Stimulated activated CD8-positive, alpha-beta memory T cell treated with anti-CD3 and anti-CD28 coated beads, Interleukin-2, amount 100 ng/mL, for 1 hour (primary cell): ENCODE measurements around the gene UFD1.
"Not testable (repeated sequence)": the region's sequence is repeated elsewhere in the genome, so short reads cannot be mapped to it uniquely, and the experiment has no call there.

Source experiments
- DNase-seq, 2 donors: peaks; one replicate each; pipeline ENCODE4 v3.0.0-alpha.2; 2020; ENCODE audit warnings: low read depth in 2 of 2

The UFD1 gene

DNA sequence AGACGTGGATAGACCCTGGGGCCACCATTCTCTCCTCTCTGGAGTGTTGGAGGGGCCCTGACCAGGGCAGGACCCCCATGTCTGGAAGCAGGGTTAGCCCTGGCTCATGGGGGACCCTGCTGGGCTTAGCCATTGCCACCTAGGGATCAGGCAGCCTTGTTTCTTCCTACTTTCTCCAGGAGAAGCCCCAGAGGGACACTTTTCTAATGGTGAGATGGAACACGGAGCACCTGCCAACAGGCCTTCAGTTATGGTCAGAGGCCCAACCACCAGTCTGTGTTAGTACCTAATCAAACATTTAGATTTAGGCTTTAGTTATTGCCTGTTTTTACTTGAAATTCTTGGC is 29.6 kb downstream of the UFD1 start:
- DNase-seq, result no peak

DNA sequence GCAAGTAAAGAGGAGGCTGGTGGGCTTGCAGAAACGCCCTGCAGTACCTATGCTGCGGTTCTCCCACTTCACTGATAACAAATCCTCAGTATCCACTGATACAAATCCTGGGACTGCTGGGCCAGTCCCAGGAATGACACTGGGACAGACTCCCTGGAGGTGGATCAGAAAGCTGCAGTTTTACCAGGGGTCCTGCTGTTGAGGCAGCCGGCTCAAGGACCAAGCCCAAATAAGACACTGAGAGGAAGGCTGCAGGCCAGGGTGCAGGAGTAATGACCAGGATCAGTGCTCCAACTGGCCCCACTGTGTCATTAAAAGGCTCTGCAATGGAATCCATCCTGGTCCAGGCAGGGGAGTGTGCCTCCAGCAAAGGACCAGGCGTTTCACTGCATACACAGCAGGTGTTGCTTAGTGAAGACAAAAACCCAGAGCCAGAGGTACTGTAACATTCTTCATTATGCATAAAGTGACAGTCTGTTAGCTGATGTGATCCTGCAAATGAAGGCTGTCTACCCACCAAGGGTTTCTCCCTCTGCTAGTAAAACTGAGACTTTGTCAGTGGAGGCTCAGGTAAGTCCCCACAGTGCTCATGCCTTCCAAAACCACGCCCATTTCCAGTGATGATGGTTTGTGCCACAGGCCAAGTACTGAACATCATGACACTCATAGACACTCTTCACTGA is 30.1 kb downstream of the UFD1 start:
- no peak for DNase-seq

DNA sequence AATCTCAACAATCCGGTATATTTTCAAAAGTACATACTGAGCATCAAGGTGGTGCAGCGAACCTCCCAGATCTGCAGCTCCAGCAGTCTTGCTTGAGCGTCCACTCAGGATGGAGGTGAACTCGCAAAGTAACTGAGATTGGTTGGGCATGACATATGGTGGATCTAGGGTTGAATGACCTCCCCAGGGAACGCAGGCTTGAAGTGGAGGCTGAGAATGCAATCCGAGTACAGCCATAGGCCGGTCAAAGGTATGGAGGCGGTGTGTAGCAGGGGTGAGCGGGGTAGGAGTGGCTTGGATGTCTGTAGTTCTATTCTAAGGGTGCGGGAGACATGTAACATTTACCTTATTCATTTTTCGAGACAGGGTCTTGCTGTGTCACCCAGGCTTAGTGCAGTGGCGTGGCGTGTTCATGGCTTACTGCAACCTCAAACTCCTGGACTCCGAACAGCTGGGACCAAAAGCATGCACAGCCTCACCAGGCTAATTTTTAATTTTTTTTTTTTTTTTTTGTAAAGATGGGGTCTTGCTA is 30.9 kb downstream of the UFD1 start:
- no peak for DNase-seq

DNA sequence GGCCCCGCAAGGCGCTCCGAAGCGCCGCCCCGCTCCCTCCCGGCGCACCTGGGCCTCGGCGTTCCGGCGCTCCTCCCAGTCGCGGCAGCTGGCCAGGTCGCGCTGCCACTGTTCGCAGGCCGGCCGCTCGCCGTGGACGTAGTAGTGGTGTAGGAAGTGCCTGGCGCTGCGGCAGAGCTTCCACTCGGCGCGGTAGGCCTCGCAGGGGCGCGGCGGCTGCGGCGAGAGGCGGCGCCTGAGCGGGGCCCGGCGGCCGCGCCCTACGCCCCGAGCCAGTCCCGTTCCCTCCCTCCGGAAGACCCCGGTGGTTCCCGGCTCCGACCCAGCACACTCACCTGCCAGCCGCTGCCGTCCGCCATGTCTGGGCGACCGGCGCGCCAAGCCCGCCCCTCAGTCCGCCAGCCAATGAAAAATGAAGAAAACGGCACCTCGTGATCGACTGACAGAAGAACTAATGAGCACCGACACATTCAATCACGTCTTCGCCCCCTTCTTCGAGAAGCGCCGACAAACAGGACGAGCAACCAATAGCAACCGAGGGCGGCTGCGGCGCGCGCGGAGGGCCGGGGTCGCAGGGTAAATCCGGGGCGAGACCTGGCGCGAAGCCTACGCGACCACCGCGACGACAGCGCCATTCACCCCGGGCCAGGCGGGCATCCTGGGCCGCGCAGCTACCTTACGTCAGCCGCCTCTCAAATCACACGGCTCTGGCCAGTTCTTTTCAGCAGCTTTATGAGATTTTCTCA is 31.5 kb downstream of the UFD1 start, which contains the start of gene C22orf39:
TSS of gene C22orf39 (minus strand) at position 382 of the 746 bp plus-strand sequence. CDS start at position 359, 23 bp downstream.
- peak; percentile 68 to 70 for DNase-seq

DNA sequence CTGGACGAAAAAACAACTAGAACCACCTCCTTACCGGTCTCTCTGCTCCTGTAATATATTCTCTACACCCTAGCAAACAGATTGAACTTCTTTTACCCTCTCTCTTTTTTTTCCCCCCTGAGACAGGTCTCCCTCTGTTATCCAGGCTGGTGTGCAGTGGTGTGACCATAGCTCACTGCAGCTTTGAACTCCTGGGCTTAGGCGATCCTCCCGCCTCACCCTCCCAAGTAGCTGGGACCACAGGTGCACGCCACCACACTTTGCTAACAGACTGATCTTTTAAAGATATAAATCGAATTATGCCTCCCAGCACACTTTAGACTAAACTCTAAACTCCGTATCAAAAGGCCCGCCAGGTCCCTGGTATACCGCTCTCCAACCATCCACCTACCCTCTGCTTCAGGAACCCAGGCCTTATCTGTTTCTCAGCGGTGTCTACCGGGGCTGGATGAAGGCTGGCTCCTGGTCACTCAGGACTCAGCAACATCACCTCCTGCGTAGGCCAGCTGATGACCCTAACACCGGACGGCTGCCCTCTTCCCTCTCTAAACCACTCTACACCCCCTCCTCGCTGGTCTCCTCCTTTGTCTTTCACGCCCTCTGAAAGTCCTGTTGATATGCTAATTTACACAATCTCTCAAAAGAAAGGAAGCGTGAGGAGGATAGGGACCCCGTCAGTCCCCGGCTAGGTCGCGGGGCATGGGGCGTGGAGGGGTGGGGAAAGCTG is 32.2 kb downstream of the UFD1 start:
- DNase-seq, result no peak

DNA sequence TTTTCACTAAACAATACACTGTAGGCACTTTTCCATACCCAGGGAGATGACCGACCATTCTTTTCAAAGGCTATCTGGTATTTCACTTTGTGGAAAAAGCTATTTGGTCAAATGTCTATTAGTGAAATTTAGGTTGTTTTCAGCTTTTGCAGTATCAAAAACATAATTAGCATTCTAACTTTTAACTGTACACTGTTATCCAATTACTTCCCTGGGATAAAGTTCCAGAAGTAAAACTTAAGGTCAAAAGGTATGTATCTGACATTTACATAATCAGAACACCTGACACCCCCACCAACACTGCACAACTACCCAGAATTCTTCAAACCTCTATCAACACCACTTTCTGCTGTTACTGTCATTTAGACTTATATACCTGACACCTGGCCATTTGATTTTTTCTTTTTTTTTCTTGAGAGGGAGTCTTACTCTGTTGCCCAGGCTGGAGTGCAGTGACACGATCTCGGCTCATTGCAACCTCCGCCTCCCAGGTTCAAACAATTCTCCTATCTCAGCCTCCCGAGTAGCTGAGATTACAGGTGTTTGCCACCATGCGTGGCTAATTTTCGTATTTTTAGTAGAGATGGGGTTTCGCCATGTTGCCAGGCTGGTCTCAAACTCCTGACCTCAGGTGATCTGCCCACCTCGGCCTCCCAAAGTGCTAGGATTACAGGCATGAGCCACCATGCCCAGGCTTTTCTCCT is 33.6 kb downstream of the UFD1 start:
- DNase-seq, result not testable (repeated sequence)

DNA sequence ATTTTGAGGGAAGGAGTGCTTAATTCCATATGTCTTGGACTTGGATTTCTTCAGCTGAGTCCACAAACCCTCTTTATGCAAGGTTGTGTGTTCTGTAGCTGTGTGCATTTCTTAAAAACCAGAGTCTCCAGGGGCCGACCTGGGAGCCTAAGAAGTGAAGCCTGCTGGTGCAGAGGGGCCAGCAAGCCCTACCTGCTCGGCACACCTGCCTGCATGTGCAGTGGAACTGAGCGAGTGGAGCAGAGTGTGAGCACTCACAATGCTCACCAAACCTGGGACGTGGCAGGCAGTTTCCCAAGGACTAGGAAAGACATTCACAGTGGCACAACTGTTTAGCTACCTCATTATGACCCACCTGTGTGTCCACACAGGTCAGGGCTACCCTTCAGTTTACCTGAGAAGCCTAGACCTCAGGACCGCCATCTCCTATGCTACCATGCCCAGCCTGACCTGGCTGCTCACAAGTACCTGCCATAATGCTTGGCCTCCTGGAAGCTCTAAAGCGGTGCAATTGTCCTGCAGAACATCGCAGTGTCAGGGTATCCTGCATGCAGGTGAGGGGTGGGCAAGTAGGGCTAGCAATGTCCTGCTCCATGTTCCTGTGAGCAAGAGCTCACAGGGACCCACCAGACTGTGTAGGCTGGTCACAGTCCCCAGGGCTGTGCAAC is 35.3 kb downstream of the UFD1 start:
- DNase-seq, result no peak

DNA sequence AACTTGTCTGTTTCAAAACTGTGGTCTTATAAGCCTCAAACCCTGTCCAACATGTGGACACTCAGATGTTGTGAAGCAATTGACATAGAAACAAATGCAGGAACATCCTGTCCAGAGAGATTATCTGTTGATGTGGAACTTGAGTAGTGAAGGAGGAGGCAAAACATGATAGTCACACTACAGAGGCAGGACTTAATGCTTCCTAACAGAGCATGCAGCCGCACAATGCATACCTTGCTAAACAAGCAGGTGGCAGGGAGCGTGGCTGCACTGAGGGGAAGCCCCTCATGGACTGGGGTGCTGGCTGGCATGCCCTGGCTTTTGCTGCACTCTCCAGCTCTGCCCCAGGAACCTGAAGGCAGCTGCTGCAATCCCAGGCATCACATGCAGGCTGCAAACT is 36.8 kb downstream of the UFD1 start:
- no peak for DNase-seq

DNA sequence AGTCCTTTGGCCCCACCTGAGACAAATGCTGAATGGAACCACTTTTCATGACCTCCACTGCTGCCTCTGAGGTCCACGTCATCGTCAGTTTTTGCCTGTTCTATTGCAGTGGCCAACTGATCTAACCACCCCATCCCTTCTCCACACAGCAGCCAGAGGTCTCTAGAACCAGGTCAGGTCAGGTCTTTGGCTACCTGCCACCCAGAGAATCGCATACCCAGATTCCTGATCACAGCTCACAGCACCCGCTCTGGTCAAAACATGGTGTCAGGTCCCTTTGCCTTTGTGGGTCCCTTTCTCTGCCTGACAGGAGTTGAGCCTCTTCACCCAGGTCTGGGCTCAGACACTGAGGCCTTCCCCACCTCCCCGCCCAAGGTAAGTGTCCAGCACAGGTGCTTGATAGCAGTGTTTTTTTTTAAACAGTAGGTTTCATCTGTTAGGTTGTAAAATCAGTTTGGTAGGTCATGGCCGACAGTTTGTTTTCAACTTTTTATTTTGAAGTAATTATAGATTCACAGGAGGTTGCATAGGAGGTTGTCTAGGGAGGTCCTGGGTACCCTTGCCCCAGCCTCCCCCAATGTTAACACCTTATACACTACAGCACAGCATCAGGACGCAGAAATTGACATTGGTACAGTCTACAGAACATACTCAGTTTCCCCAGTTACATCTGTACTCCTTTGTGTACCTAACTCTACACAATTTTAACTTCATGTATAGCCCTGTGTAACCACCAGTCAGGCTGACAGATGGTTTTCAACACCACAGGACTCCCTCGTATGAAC is 38.4 kb downstream of the UFD1 start:
- no peak for DNase-seq

DNA sequence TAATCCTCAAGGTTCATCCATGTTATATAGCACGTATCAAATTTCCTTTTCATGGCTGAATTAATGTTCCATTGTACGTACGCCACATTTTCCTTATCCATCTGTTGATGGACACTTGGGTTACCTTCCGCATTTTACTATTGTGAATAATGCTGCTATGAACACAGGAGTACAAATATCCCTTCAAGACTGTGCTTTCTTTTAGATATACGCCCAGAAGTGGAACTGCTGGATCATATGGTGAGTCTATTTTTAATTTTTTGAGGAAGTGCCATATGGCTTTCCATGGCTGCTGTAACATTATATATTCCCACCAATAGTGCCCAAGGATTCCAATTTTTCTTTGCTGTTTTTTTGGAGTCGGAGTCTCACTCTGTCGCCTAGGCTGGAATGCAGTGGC is 40.7 kb downstream of the UFD1 start:
- DNase-seq, result no peak

DNA sequence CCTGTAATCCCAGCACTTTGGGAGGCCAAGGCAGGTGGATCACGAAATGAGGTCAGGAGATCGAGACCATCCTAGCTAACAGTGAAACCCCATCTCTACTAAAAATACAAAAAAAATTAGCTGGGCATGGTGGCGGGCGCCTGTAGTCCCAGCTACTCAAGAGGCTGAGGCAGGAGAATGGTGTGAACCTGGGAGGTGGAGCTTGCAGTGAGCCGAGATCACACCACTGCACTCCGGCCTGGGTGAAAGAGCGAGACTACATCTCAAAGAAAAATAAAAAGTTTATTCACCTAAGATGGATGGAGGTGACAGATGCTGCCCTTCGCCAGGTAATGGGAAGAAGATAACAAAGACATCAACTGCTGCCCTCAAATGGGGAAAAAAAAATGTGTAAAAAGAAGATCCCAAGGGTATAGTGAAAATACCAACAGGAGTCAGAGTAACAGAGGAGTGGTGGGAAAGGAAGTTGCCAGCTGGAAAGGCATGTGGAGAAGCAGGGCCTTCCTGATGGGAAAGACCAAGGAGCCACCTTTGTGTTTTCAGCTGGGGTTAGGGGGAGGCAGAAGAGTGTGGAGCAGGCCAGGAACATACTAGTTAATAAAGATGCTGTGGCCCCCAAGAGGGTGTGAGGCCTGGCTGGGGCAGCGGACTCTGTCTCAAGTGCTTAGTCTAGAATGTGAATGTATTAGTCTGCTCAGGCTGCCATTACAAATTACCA is 42.4 kb downstream of the UFD1 start:
- DNase-seq, result not testable (repeated sequence)

DNA sequence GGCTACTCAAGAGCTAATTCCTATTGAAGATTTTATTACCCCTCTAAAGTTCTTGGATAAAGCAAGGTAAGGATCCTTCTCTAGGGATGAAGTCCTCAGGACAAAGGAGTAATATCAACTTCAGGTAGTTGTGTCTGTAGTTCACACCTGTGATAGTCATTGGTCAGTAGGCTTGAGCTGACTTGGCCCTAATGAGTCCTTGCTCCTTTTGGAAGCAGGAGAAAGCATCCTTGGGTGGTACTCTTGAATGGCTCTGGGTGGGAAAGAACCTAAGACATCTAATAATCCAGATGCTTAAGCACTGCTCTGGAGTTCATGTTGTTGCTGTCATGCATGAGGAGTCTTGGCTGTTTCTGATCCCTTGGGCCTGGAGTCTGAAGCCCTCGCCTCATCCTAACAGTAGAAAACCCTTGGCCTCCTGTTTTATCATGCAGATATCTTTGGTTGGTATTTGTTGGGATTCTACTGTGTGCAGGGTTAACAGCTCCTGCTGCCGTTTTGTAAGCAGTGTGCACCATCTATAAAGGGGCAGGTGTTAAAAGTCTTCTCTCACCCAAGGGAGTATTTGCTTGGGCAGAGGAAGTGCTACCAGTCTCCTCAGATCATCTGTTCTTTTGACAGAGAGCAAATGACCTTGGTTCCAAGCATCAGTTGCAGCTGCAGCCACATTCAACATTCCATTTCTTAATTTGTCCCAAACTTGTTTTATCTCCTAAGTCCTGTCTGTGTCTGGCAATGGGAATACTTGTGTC is 44.0 kb downstream of the UFD1 start:
- no peak for DNase-seq

DNA sequence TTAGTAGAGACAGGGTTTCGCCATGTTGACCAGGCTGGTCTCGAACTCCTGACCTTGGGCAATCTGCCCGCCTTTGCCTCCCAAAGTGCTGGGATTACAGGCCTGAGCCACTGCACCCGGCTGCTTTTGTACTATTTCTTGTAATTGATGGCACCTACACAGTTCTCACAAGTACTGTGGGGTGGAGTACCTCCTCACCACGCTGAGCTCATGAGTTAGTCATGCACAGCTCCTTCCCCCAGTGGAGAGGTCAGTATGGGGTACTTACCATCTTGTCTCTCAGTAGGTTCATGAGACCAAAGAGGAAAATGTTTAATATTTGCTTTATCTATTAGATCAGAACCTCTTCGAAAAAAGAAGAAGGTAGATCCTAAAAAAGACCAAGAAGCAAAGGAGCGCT is 44.6 kb downstream of the UFD1 start:
- no peak for DNase-seq

DNA sequence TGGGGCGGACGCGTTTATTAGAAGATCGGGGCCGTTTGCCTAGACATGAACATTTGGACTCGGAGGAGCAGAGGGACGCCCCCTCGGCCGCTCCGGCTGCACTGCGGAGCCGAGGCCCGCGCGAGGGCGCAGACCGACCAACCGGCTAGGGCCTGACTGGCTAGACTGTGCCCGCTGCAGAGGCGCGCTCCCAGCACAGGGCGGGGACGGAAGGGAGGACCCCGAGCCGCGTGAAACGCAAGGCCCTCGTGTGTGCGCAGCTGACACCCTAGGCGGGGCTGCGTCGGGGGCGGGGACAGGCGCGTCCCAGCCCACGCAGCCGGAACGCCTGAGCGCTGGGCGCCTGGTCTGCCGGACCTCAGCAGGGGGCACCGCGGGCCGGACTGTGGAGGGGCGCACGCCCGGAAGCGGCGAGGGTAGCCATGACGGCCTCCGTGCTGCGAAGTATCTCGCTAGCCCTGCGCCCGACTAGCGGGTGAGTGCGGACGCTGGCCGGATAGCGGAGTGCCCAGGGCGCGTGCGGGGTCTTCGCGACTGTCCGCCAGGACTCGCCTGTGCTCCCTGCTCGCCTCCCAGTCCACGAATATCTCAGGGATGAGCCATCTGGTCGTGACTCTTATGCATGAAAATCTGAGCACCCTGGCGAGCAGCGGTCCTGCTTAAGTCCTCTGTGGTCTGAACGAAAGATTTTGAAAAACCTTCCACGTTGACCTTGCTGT is 46.7 kb downstream of the UFD1 start, which contains the start of gene MRPL40:
TSS of gene MRPL40 (plus strand) at position 413 of the 719 bp plus-strand sequence. CDS start at position 423, 10 bp downstream.
- DNase-seq, result peak; percentile 69 to 79

DNA sequence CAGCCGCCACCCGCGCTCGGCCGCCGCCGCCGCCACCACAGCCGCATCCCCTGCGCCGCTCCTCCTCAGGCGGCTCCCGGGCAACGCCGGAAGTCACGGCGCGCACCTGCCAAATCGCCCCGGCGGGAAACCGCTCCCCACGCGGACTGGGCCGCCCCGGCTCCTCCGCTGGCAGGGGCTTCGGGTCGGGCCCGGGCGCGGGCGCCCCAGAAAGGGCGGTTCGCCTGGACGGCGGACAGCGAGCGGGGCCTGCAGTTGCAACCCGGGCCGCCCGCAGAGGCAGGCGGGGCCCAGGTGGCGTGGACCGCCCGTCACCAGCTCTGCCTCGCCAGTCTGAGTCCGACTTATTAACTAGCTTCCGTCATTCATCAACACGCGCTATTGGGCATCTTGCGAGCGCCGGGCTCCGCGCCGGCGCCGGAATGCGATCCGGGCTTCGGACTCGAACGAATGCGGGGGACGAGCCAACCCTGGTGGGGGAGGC is 47.3 kb downstream of the UFD1 start, which contains the start of gene HIRA:
TSS of gene HIRA (minus strand) at position 85 of the 484 bp plus-strand sequence. CDS start 257 bp downstream, outside the sequence.
- DNase-seq, result peak; percentile 71 to 75

DNA sequence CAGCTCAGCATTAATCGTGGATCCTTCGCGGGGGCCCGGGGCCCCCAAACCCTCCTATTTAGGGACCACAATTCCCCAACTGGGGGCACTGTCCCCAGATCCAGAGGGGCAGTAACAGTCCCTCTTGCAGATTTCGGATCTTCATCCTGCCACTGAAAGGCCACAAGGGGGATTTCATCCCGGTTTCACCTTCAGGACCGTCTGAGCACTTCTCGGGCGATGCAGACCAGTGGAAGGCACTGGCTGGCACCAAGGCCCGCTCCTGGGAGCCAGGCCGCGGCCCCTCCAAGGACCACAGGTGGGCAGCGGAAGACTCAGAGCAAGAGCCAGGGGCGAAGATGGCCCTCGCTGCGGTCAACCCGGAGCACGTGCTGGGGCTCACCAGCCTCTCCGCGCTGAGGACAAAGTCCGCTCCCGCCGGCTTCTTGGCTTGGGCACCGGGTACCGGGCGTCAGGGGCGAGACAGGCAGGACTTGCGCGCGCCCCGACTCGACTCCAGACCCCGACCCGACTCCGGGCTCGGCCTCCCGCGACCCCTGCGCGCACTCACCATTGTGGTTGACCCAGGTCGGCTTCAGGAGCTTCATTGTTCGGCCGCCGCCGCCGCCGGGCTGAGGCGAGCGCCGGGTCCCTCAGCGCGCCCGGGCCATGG is 48.0 kb downstream of the UFD1 start:
- DNase-seq, result no peak
